ENCODE measurements around the gene SLC12A1.

DNA sequence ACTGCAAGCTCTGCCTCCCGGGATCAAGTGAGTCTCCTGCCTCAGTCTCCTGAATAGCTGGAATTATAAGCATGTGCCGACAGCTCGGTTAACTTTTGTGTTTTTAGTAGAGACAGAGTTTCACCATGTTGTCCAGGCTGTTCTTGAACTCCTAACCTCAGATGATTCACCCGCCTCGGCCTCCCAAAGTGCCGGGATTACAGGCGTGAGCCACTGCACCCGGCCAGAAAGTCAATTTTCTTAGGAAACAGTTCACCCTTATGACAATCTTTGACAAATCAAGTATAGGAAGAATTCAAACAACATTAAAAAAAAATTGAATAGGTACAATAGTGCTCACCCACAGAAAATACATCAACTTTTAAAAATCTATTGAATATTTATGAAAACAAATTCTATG lies 101.5 kb downstream of the SLC12A1 start:
- TF ChIP-seq, protein P1, sequence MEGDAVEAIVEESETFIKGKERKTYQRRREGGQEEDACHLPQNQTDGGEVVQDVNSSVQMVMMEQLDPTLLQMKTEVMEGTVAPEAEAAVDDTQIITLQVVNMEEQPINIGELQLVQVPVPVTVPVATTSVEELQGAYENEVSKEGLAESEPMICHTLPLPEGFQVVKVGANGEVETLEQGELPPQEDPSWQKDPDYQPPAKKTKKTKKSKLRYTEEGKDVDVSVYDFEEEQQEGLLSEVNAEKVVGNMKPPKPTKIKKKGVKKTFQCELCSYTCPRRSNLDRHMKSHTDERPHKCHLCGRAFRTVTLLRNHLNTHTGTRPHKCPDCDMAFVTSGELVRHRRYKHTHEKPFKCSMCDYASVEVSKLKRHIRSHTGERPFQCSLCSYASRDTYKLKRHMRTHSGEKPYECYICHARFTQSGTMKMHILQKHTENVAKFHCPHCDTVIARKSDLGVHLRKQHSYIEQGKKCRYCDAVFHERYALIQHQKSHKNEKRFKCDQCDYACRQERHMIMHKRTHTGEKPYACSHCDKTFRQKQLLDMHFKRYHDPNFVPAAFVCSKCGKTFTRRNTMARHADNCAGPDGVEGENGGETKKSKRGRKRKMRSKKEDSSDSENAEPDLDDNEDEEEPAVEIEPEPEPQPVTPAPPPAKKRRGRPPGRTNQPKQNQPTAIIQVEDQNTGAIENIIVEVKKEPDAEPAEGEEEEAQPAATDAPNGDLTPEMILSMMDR (IDR thresholded peaks at IDR 0.05) = no peak
- no peak for TF ChIP-seq NR3C1 (IDR thresholded peaks at IDR 0.05)
- TF ChIP-seq JUN (IDR thresholded peaks at IDR 0.05) = no peak
- TF ChIP-seq BHLHE40 (IDR thresholded peaks at IDR 0.05; ENCODE audit: low read depth, low read length) = no peak
- TF ChIP-seq POLR2A (IDR thresholded peaks at IDR 0.05; ENCODE audit: low read length) = no peak
- TF ChIP-seq CHD2 (IDR thresholded peaks at IDR 0.05; ENCODE audit: low read length, partially characterized antibody) = no peak
- no peak for TF ChIP-seq SMC3 (IDR thresholded peaks at IDR 0.05)
- TF ChIP-seq, protein P2, sequence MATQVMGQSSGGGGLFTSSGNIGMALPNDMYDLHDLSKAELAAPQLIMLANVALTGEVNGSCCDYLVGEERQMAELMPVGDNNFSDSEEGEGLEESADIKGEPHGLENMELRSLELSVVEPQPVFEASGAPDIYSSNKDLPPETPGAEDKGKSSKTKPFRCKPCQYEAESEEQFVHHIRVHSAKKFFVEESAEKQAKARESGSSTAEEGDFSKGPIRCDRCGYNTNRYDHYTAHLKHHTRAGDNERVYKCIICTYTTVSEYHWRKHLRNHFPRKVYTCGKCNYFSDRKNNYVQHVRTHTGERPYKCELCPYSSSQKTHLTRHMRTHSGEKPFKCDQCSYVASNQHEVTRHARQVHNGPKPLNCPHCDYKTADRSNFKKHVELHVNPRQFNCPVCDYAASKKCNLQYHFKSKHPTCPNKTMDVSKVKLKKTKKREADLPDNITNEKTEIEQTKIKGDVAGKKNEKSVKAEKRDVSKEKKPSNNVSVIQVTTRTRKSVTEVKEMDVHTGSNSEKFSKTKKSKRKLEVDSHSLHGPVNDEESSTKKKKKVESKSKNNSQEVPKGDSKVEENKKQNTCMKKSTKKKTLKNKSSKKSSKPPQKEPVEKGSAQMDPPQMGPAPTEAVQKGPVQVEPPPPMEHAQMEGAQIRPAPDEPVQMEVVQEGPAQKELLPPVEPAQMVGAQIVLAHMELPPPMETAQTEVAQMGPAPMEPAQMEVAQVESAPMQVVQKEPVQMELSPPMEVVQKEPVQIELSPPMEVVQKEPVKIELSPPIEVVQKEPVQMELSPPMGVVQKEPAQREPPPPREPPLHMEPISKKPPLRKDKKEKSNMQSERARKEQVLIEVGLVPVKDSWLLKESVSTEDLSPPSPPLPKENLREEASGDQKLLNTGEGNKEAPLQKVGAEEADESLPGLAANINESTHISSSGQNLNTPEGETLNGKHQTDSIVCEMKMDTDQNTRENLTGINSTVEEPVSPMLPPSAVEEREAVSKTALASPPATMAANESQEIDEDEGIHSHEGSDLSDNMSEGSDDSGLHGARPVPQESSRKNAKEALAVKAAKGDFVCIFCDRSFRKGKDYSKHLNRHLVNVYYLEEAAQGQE (IDR thresholded peaks at IDR 0.05) = no peak
- TF ChIP-seq RAD21 (conservative IDR thresholded peaks at IDR 0.05 in 1 of 2, IDR thresholded peaks at IDR 0.05 in 1 of 2) = no peak
- no peak for TF ChIP-seq EP300 (IDR thresholded peaks at IDR 0.05)
- no peak for TF ChIP-seq ELK1 (IDR thresholded peaks at IDR 0.05; ENCODE audit: low read depth, low read length)
- no peak for TF ChIP-seq CBX2 (IDR thresholded peaks at IDR 0.05; ENCODE audit: borderline replicate concordance, low read depth)
